HG02870 (cell line): ENCODE data around the gene PPCDC.
A peak's percentile ranks its signal among the peaks of the same experiment; 100 is the strongest.
"Not testable (repeated sequence)": the region's sequence is repeated elsewhere in the genome, so short reads cannot be mapped to it uniquely, and the experiment has no call there.

Experiments
- ATAC-seq: cut with Tn5 transposase; IDR thresholded peaks from one replicate; pipeline ENCODE4 v1.9.1; 2021; ENCODE audit warnings: mild to moderate bottlenecking, moderate library complexity; ENCODE audit not compliant: unreplicated experiment

PPCDC gene

GRCh38 chr15:75065851-75066509 is 42.6 kb downstream of the PPCDC start:
- ATAC-seq = no peak

GRCh38 chr15:75067123-75067830 is 43.9 kb downstream of the PPCDC start:
- no peak for ATAC-seq

- ATAC-seq = no peak
These were observed 45.4 kb downstream of the PPCDC start for GRCh38 chr15:75068748-75069147.

- peak; percentile 88 for ATAC-seq
These were observed 46.0 kb downstream of the PPCDC start for GRCh38 chr15:75069301-75069925.

GRCh38 chr15:75070674-75071073 is 47.3 kb downstream of the PPCDC start:
- no peak for ATAC-seq

- no peak for ATAC-seq
These were observed 49.8 kb downstream of the PPCDC start for GRCh38 chr15:75073197-75073596.

GRCh38 chr15:75076277-75076676 is 52.9 kb downstream of the PPCDC start:
- ATAC-seq = no peak

- ATAC-seq = not testable (repeated sequence)
These were observed 54.2 kb downstream of the PPCDC start for GRCh38 chr15:75077551-75077961.

- no peak for ATAC-seq
These were observed 57.8 kb downstream of the PPCDC start for GRCh38 chr15:75081150-75081549.

- ATAC-seq = no peak
These were observed 59.3 kb downstream of the PPCDC start for GRCh38 chr15:75082689-75083088.

GRCh38 chr15:75085708-75086107 is 62.3 kb downstream of the PPCDC start:
- ATAC-seq = not testable (repeated sequence)

GRCh38 chr15:75089456-75090387 is 66.3 kb downstream of the PPCDC start:
- ATAC-seq = no peak

- no peak for ATAC-seq
These were observed 67.0 kb downstream of the PPCDC start for GRCh38 chr15:75090388-75090734.

GRCh38 chr15:75091814-75092213 is 68.4 kb downstream of the PPCDC start:
- no peak for ATAC-seq

- ATAC-seq = peak; percentile 35
These were observed 71.6 kb downstream of the PPCDC start for GRCh38 chr15:75094961-75095478.

- ATAC-seq = peak; percentile 22
These were observed 72.2 kb downstream of the PPCDC start for GRCh38 chr15:75095594-75095993.

- no peak for ATAC-seq
These were observed 74.5 kb downstream of the PPCDC start for GRCh38 chr15:75097939-75098338.

GRCh38 chr15:75098404-75098803 is 75.0 kb downstream of the PPCDC start:
- ATAC-seq = no peak
